Activated CD8-positive, alpha-beta T cell treated with anti-CD3 and anti-CD28 coated beads for 36 hours (primary cell): ENCODE measurements around the gene ASAP2. TPM values are rescaled to one million over a fixed set of nuclear protein-coding genes. Genes with fewer than 3 reads are reported as not detected.

Experiments used
- ATAC-seq: fragments of 200-7000 bp; cut with Tn5 transposase; one replicate; pipeline ENCODE4 v1.10.0; 2021; ENCODE audit warnings: mild to moderate bottlenecking, moderate library complexity
- CTCF ChIA-PET: fragments of 350-600 bp; sonication (Branson Sonifier 250); formaldehyde crosslinking; loops from one replicate; lab custom pipeline; 2021; ENCODE audit warnings: antibody characterized with exemption; lab: Charles Lee
- POLR2A ChIA-PET: fragments of 350-600 bp; sonication (Branson Sonifier 250); formaldehyde crosslinking; loops from one replicate; lab custom pipeline; 2021; ENCODE audit warnings: antibody characterized with exemption; lab: Charles Lee
- DNase-seq: peaks from one replicate; pipeline ENCODE4 v3.0.0-alpha.2; 2020
- H3K27ac Mint-ChIP-seq: one replicate; pipeline ENCODE4 v1.8.0; 2021; ENCODE audit warnings: mild to moderate bottlenecking, mixed read lengths
- H3K27me3 Mint-ChIP-seq: one replicate; pipeline ENCODE4 v1.8.0; 2021; ENCODE audit warnings: mixed read lengths
- H3K36me3 Mint-ChIP-seq: one replicate; pipeline ENCODE4 v1.8.0; 2021; ENCODE audit warnings: low read depth, mixed read lengths
- H3K4me1 Mint-ChIP-seq: one replicate; pipeline ENCODE4 v1.8.0; 2021; ENCODE audit warnings: low read depth, mixed read lengths
- H3K4me3 Mint-ChIP-seq: one replicate; pipeline ENCODE4 v1.8.0; 2021; ENCODE audit warnings: mild to moderate bottlenecking, moderate library complexity, mixed read lengths
- H3K9me3 Mint-ChIP-seq: one replicate; pipeline ENCODE4 v1.8.0; 2021; ENCODE audit warnings: mixed read lengths
- CTCF ChIP-seq: fragments of 200-600 bp; IDR thresholded peaks from one replicate; pipeline ENCODE4 v1.8.0; 2022; ENCODE audit warnings: antibody characterized with exemption, mild to moderate bottlenecking
- intact Hi-C: fragments of 100-400 bp; cut with micrococcal nuclease; formaldehyde crosslinking; loops from one replicate; pipeline ENCODE4 v1.10.0; 2022
- total RNA-seq, 2 experiments: library from RNA; stranded (reverse); gene quantifications; one replicate each; pipeline ENCODE4 v1.2.3, GENCODE V29; 2021

ASAP2 gene
- total RNA-seq, 2 experiments from 2014 or later = not detected

- ChIA-PET POLR2A (interaction anchor here (1.0 kb wide), 1 partner anchor 9 kb away, joined by 3 read pairs; no protein-coding TSS in a partner anchor), CTCF (no interaction called here)
- Mint-ChIP-seq H3K36me3 (no peaks in the 10 kb centered on the region), H3K4me1 (no peaks in the 10 kb centered on the region), H3K27ac (no peak overlapping the region), H3K27me3 (peaks cover 5% of the 10 kb centered on the region), H3K9me3 (no peaks in the 10 kb centered on the region), H3K4me3 (no peak overlapping the region)
- no peak for DNase-seq
- TF ChIP-seq CTCF = no peak
- ATAC-seq = no peak
- intact Hi-C loops = no loop called here
Measured at GRCh38 chr2:9355270-9355669, 148.7 kb downstream of the ASAP2 start.

GRCh38 chr2:9355716-9356115 is 149.1 kb downstream of the ASAP2 start:
- Mint-ChIP-seq H3K27ac (no peak overlapping the region), H3K4me1 (no peaks in the 10 kb centered on the region), H3K27me3 (peaks cover 5% of the 10 kb centered on the region), H3K9me3 (no peaks in the 10 kb centered on the region), H3K4me3 (no peak overlapping the region), H3K36me3 (no peaks in the 10 kb centered on the region)
- no peak for TF ChIP-seq CTCF
- ChIA-PET POLR2A (interaction anchor here (1.0 kb wide), 1 partner anchor 8 kb away, joined by 3 read pairs; no protein-coding TSS in a partner anchor), CTCF (no interaction called here)
- DNase-seq = no peak
- no peak for ATAC-seq
- intact Hi-C loops = no loop called here

GRCh38 chr2:9356261-9356660 is 149.6 kb downstream of the ASAP2 start:
- peaks cover 5% of the 10 kb centered on the region for H3K27me3 Mint-ChIP-seq
- intact Hi-C loops = no loop called here
- no peak overlapping the region for H3K27ac Mint-ChIP-seq
- CTCF ChIA-PET = no interaction called here
- no peaks in the 10 kb centered on the region for H3K4me1 Mint-ChIP-seq
- TF ChIP-seq CTCF = no peak
- H3K9me3 Mint-ChIP-seq = no peaks in the 10 kb centered on the region
- no peaks in the 10 kb centered on the region for H3K36me3 Mint-ChIP-seq
- DNase-seq = no peak
- H3K4me3 Mint-ChIP-seq = no peak overlapping the region
- ATAC-seq = no peak
- POLR2A ChIA-PET = interaction anchor here (1.0 kb wide), 1 partner anchor 8 kb away, joined by 3 read pairs; no protein-coding TSS in a partner anchor

GRCh38 chr2:9358846-9359245 is 152.2 kb downstream of the ASAP2 start:
- ATAC-seq (no peak), DNase-seq (no peak)
- intact Hi-C loops = no loop called here
- Mint-ChIP-seq H3K27me3 (peaks cover 7% of the 10 kb centered on the region), H3K4me3 (no peak overlapping the region), H3K36me3 (no peaks in the 10 kb centered on the region), H3K27ac (no peak overlapping the region), H3K9me3 (no peaks in the 10 kb centered on the region), H3K4me1 (no peaks in the 10 kb centered on the region)
- TF ChIP-seq CTCF = no peak
- CTCF ChIA-PET = interaction anchor here (1.0 to 1.5 kb wide), 3 partner anchors 11 to 220 kb away, joined by 3 to 4 read pairs (median 4); no protein-coding TSS in a partner anchor
- POLR2A ChIA-PET = no interaction called here

- Mint-ChIP-seq H3K27ac (no peak overlapping the region), H3K9me3 (no peaks in the 10 kb centered on the region), H3K27me3 (peaks cover 7% of the 10 kb centered on the region), H3K36me3 (no peaks in the 10 kb centered on the region), H3K4me1 (no peaks in the 10 kb centered on the region), H3K4me3 (no peak overlapping the region)
- POLR2A ChIA-PET = no interaction called here
- CTCF ChIA-PET = interaction anchor here (1.0 to 1.5 kb wide), 3 partner anchors 11 to 220 kb away, joined by 3 to 4 read pairs (median 4); no protein-coding TSS in a partner anchor
- ATAC-seq (no peak), DNase-seq (no peak)
- TF ChIP-seq CTCF = no peak
- intact Hi-C loops = no loop called here
Measured at GRCh38 chr2:9359463-9359862, 152.9 kb downstream of the ASAP2 start.
